HFFc6 (cell line): ENCODE data around the gene ASB2. TPM values are rescaled to one million over a fixed set of nuclear protein-coding genes. Genes with fewer than 3 reads are reported as not detected.

Experiments used
- DNase-seq: peaks from one replicate; pipeline ENCODE4 v3.0.0-alpha.2; 2018
- H3K27ac Mint-ChIP-seq: 2 replicates; pipeline ENCODE4 v1.8.0; 2020; ENCODE audit warnings: mild to moderate bottlenecking, mixed read lengths
- H3K27me3 Mint-ChIP-seq: 2 replicates; pipeline ENCODE4 v1.8.0; 2021; ENCODE audit warnings: mild to moderate bottlenecking, moderate library complexity, mixed read lengths; ENCODE audit not compliant: insufficient read depth
- H3K36me3 Mint-ChIP-seq: 2 replicates; pipeline ENCODE4 v1.8.0; 2021; ENCODE audit warnings: low read depth, mixed read lengths
- H3K4me1 Mint-ChIP-seq: 2 replicates; pipeline ENCODE4 v1.8.0; 2020; ENCODE audit warnings: low read depth, mixed read lengths
- H3K4me3 Mint-ChIP-seq: 2 replicates; pipeline ENCODE4 v1.8.0; 2020; ENCODE audit warnings: mild to moderate bottlenecking, moderate library complexity, mixed read lengths
- H3K9me3 Mint-ChIP-seq: 2 replicates; pipeline ENCODE4 v1.8.0; 2020; ENCODE audit warnings: mild to moderate bottlenecking, mixed read lengths
- CTCF ChIP-seq: fragments of 200-600 bp; sonication (generic); IDR thresholded peaks from 2 replicates; pipeline ENCODE4 v1.5.0; 2021; ENCODE audit warnings: antibody characterized with exemption, mild to moderate bottlenecking
- total RNA-seq, 6 experiments: library from RNA; stranded (reverse); fragmentation: NEBNext Ultra II Directional; extraction: Animal tissue kit (Norgen Biotek cat#: 25700); gene quantifications; 2 replicates in 1 of 6; 3 replicates in 5 of 6; pipeline ENCODE4 v1.2.3, GENCODE V29; 2021

ASB2 gene
- total RNA-seq, 6 experiments from 2014 or later: not detected

DNA sequence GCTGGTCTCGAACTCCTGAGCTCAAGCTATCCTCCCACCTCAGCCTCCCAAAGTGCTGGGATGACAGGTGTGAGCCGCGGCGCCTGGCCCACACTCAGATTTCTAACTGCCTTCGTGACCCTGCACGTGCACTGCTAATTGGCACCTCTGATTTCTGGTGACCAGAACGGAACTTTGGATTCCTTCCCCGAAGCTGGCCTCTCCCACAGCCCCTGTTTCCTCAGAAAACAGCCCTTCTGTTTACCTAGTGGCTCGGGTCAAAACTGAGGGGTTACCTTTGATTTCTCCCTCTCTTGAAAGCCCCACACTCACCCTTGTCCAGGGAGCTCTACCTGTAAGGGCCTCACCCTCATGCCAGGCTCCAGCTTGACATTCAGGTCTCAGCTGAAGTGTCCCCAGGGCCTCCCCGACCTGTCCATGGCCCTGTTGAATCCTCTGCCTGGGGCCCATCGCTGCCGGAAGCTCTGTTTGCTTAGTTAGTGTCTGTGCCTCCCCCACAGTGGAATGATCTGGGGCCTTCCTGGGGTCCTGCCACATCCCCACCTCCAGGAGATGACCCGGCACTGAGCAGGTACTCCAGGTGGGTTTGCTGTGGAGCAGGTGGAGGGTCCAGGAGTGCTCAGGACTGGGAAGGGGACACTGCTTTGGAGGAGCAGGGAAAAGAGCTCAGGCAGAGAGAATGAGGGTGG, 73.6 kb downstream of the ASB2 start:
- Mint-ChIP-seq H3K4me3 (no peak overlapping the region), H3K4me1 (no peaks in the 10 kb centered on the region), H3K9me3 (no peaks in the 10 kb centered on the region), H3K27ac (no peak overlapping the region), H3K36me3 (no peaks in the 10 kb centered on the region), H3K27me3 (peaks cover 12% of the 10 kb centered on the region)
- TF ChIP-seq CTCF: no peak
- DNase-seq: no peak

DNA sequence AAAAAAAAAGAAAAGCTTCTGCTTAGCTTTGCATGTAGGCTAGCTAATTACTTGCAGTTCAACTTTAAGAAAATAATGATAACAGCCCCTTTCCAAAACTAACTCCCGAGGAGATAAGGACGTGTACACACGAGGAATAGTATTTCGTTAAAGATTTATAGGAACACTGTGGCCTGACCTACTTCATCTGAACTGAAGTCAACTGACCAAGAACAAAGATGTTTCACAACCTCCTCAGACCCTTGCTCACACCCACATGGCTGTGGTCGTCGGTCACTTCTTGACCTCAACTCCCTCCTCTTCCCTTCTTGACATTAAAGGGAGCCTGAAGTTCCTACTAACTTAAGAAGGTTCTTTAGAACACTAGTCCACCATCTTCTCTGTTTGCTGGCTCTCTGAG, 74.6 kb downstream of the ASB2 start:
- Mint-ChIP-seq H3K27me3 (peaks cover 12% of the 10 kb centered on the region), H3K36me3 (no peaks in the 10 kb centered on the region), H3K27ac (no peak overlapping the region), H3K4me3 (no peak overlapping the region), H3K4me1 (no peaks in the 10 kb centered on the region), H3K9me3 (no peaks in the 10 kb centered on the region)
- DNase-seq: no peak
- TF ChIP-seq CTCF: no peak

DNA sequence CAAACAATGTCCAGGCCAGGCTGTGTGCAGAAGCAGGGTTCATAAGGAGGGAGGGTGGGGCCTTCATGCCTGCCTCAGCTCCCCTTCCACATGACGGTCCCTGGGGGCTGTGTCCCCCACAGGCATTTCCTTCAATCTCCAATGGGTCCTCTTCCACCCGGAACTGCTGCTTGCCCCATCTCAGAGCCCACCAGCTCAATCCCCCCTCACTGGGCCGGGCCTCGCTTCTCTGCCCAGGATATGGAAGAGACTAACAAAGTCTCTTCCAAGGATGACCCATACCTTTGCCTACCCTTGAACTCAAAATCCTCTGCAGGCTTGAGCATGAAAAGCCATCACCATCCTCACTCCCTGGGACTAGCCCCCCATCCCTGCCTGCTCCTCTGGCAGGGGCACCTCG, 77.6 kb downstream of the ASB2 start:
- Mint-ChIP-seq H3K4me3 (no peak overlapping the region), H3K9me3 (no peaks in the 10 kb centered on the region)
- DNase-seq: no peak

GRCh38 chr14:93898081-93898611, 78.2 kb downstream of the ASB2 start:
- TF ChIP-seq CTCF: no peak
- H3K4me3 Mint-ChIP-seq: no peak overlapping the region
- H3K4me1 Mint-ChIP-seq: no peaks in the 10 kb centered on the region
- no peak for DNase-seq
- H3K36me3 Mint-ChIP-seq: no peaks in the 10 kb centered on the region
- peaks cover 8% of the 10 kb centered on the region for H3K27me3 Mint-ChIP-seq
- no peaks in the 10 kb centered on the region for H3K9me3 Mint-ChIP-seq
- H3K27ac Mint-ChIP-seq: no peak overlapping the region

More for the DNA sequence above, 77.6 kb downstream of the ASB2 start:
- TF ChIP-seq CTCF: no peak
- H3K27ac Mint-ChIP-seq: no peak overlapping the region
- H3K27me3 Mint-ChIP-seq: peaks cover 9% of the 10 kb centered on the region
- no peaks in the 10 kb centered on the region for H3K36me3 Mint-ChIP-seq
- H3K4me1 Mint-ChIP-seq: no peaks in the 10 kb centered on the region

DNA sequence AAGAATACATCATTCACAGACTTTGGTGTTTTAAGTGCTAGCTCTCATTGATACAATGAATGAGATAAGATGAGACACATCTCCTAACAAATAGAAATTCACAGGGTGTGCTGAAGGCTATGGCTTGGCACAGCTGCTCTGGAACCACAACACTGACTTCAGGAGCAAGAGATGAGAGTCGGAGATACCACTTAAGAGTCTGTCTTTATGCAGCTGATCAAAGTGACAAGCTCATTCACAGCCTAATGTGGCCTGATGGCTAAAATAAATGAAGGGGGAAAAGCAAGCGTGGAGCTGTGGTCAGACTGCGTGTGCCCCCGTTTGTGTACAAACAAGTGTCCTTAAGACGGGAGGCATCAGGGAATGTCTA, 78.9 kb downstream of the ASB2 start:
- no peak for DNase-seq
- H3K9me3 Mint-ChIP-seq: no peaks in the 10 kb centered on the region
- no peak overlapping the region for H3K27ac Mint-ChIP-seq
- H3K4me3 Mint-ChIP-seq: no peak overlapping the region
- H3K27me3 Mint-ChIP-seq: peaks cover 8% of the 10 kb centered on the region
- H3K36me3 Mint-ChIP-seq: no peaks in the 10 kb centered on the region
- TF ChIP-seq CTCF: no peak
- no peaks in the 10 kb centered on the region for H3K4me1 Mint-ChIP-seq
